ENCODE data around the gene MBLAC1. TPM values are rescaled to one million over a fixed set of nuclear protein-coding genes. Genes with fewer than 3 reads are reported as not detected.

Gene MBLAC1
- total and polyA plus RNA-seq, 2 donors (not counting 1 experiment from before 2014, with no cell fraction given) = 1.6 to 4.5 TPM

DNA sequence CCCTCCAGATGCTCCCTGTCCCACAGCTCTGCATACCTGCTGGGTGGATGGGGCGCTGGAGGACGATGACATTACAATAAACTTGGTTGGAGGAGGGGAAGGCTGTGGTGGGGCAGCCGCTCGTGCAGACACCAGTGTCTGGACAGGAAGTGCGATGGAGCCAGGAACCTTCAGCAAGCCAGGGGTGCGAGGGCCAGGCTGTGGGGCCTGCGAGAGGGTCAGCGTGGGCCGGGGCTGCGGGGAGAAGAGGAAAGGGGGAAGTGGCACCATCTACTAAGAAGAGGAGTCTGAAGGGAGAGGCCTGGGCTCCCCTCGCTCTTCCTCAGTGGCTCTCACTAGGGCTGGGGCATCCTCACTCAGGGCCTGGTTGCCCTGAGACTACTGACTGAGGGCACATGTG, 18.9 kb upstream of the MBLAC1 start:
- Histone ChIP-seq H3K79me2 (ENCODE audit: control insufficient read depth, insufficient read depth, low read length) (no peaks in the 10 kb centered on the region), H3K9me3 (ENCODE audit: control extremely low read depth in 1 of 3, control insufficient read depth in 2 of 3, insufficient read depth in 1 of 3, low read length in 2 of 3) (no peaks in the 10 kb centered on the region), H3K27ac (ENCODE audit: low read length in 2 of 2) (no peak overlapping the region), H3K4me1 (ENCODE audit: control insufficient read depth in 2 of 2, insufficient read depth in 2 of 2, low read length in 2 of 2) (no peaks in the 10 kb centered on the region), H3K9ac (ENCODE audit: low read length) (no peak overlapping the region), H4K20me1 (ENCODE audit: control insufficient read depth, insufficient read depth, low read length, poor library complexity, severe bottlenecking) (no peaks in the 10 kb centered on the region), H3K27me3 (replicated peaks in 1 of 4; ENCODE audit: control extremely low read depth in 1 of 4, control insufficient read depth in 3 of 4, insufficient read depth in 4 of 4, low read length in 3 of 4) (no peaks in the 10 kb centered on the region), H3K4me3 (ENCODE audit: control extremely low read depth in 1 of 5, extremely low read depth in 1 of 5, insufficient read depth in 1 of 5, low read depth in 2 of 5, low read length in 4 of 5) (no peak overlapping the region), H3K4me2 (replicated peaks; ENCODE audit: low read depth, low read length, poor library complexity, severe bottlenecking) (no peak overlapping the region), H2AFZ (ENCODE audit: insufficient read depth, low read depth, low read length, poor library complexity, severe bottlenecking) (no peak overlapping the region), H3K36me3 (replicated peaks in 1 of 2; ENCODE audit: control extremely low read depth in 1 of 2, control insufficient read depth in 1 of 2, extremely low read depth in 1 of 2, insufficient read depth in 2 of 2, low read length in 1 of 2) (peaks cover 0 to 44% of the 10 kb centered on the region in 2 experiments)
- ChIA-PET POLR2A (no interaction called here), CTCF (no interaction called here)
- Mint-ChIP-seq H3K27me3 (no peaks in the 10 kb centered on the region), H3K27ac (no peak overlapping the region), H3K4me3 (no peak overlapping the region), H3K9me3 (ENCODE audit: insufficient read depth) (no peaks in the 10 kb centered on the region), H3K4me1 (peaks cover 2% of the 10 kb centered on the region)
- 87% methylated on average over 11 of the region's 11 CpGs for whole genome bisulfite sequencing (ENCODE audit: insufficient coverage)
- no peak for DNase-seq
- no peak for TF ChIP-seq EZH2 (IDR thresholded peaks at IDR 0.05; ENCODE audit: borderline replicate concordance, insufficient read depth, low read depth, low read length, poor library complexity, severe bottlenecking)
- TF ChIP-seq, protein P1, sequence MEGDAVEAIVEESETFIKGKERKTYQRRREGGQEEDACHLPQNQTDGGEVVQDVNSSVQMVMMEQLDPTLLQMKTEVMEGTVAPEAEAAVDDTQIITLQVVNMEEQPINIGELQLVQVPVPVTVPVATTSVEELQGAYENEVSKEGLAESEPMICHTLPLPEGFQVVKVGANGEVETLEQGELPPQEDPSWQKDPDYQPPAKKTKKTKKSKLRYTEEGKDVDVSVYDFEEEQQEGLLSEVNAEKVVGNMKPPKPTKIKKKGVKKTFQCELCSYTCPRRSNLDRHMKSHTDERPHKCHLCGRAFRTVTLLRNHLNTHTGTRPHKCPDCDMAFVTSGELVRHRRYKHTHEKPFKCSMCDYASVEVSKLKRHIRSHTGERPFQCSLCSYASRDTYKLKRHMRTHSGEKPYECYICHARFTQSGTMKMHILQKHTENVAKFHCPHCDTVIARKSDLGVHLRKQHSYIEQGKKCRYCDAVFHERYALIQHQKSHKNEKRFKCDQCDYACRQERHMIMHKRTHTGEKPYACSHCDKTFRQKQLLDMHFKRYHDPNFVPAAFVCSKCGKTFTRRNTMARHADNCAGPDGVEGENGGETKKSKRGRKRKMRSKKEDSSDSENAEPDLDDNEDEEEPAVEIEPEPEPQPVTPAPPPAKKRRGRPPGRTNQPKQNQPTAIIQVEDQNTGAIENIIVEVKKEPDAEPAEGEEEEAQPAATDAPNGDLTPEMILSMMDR (IDR thresholded peaks at IDR 0.05) = no peak
- intact Hi-C loops (cut with micrococcal nuclease) = no loop called here
- no peak for ATAC-seq (ENCODE audit: low read depth)

GRCh38 chr7:100109521-100110163, 17.1 kb upstream of the MBLAC1 start:
- POLR2A ChIA-PET = no interaction called here
- 89% methylated on average over 11 of the region's 12 CpGs for WGBS (ENCODE audit: insufficient coverage)
- Histone ChIP-seq H4K20me1 (ENCODE audit: control insufficient read depth, insufficient read depth, low read length, poor library complexity, severe bottlenecking) (no peaks in the 10 kb centered on the region), H2AFZ (ENCODE audit: insufficient read depth, low read depth, low read length, poor library complexity, severe bottlenecking) (no peak overlapping the region), H3K9me3 (ENCODE audit: control extremely low read depth in 1 of 3, control insufficient read depth in 2 of 3, insufficient read depth in 1 of 3, low read length in 2 of 3) (no peaks in the 10 kb centered on the region), H3K4me3 (ENCODE audit: control extremely low read depth in 1 of 5, extremely low read depth in 1 of 5, insufficient read depth in 1 of 5, low read depth in 2 of 5, low read length in 4 of 5) (no peak overlapping the region), H3K4me2 (replicated peaks; ENCODE audit: low read depth, low read length, poor library complexity, severe bottlenecking) (no peak overlapping the region), H3K27ac (ENCODE audit: low read length in 2 of 2) (no peak overlapping the region), H3K4me1 (ENCODE audit: control insufficient read depth in 2 of 2, insufficient read depth in 2 of 2, low read length in 2 of 2) (no peaks in the 10 kb centered on the region), H3K79me2 (ENCODE audit: control insufficient read depth, insufficient read depth, low read length) (peaks cover 3% of the 10 kb centered on the region), H3K9ac (ENCODE audit: low read length) (no peak overlapping the region), H3K36me3 (replicated peaks in 1 of 2; ENCODE audit: control extremely low read depth in 1 of 2, control insufficient read depth in 1 of 2, extremely low read depth in 1 of 2, insufficient read depth in 2 of 2, low read length in 1 of 2) (peaks cover 0 to 54% of the 10 kb centered on the region in 2 experiments), H3K27me3 (replicated peaks in 1 of 4; ENCODE audit: control extremely low read depth in 1 of 4, control insufficient read depth in 3 of 4, insufficient read depth in 4 of 4, low read length in 3 of 4) (no peaks in the 10 kb centered on the region)
- Mint-ChIP-seq H3K27ac (no peak overlapping the region), H3K27me3 (no peaks in the 10 kb centered on the region), H3K4me3 (no peak overlapping the region), H3K4me1 (no peaks in the 10 kb centered on the region), H3K9me3 (ENCODE audit: insufficient read depth) (no peaks in the 10 kb centered on the region)
- CTCF ChIA-PET = no interaction called here
- no peak for DNase-seq
- TF ChIP-seq EZH2 (IDR thresholded peaks at IDR 0.05; ENCODE audit: borderline replicate concordance, insufficient read depth, low read depth, low read length, poor library complexity, severe bottlenecking) = no peak
- TF ChIP-seq, protein P1 (IDR thresholded peaks at IDR 0.05) = no peak
- ATAC-seq (ENCODE audit: low read depth) = no peak
- intact Hi-C loops (cut with micrococcal nuclease) = no loop called here

Measured in B cell (primary cell).